Calu3 (cell line): ENCODE measurements around the gene CDH4. TPM values are rescaled to one million over a fixed set of nuclear protein-coding genes. Genes with fewer than 3 reads are reported as not detected.

Experiments used
- BruUV-seq: library from RNA; stranded (reverse); fragments of 400-500 nt; replicated peaks from 2 replicates; lab custom pipeline; 2021; lab: Mats Ljungman, UMichigan
- CTCF ChIA-PET: fragments of 300-600 bp; sonication (Branson Sonifier 250); formaldehyde crosslinking; loops from one replicate; lab custom pipeline; 2022; ENCODE audit warnings: antibody characterized with exemption; lab: Charles Lee
- DNase-seq: peaks from one replicate; pipeline ENCODE4 v3.0.0; 2022
- H3K27ac Mint-ChIP-seq: one replicate; pipeline ENCODE4 v1.8.0; 2022; ENCODE audit warnings: mixed read lengths; ENCODE audit not compliant: unreplicated experiment
- H3K27me3 Mint-ChIP-seq: one replicate; pipeline ENCODE4 v1.8.0; 2022; ENCODE audit warnings: mixed read lengths; ENCODE audit not compliant: unreplicated experiment
- H3K36me3 Mint-ChIP-seq: one replicate; pipeline ENCODE4 v1.8.0; 2022; ENCODE audit warnings: mild to moderate bottlenecking, moderate library complexity, mixed read lengths; ENCODE audit not compliant: insufficient read depth, unreplicated experiment
- H3K4me1 Mint-ChIP-seq: one replicate; pipeline ENCODE4 v1.8.0; 2022; ENCODE audit warnings: mild to moderate bottlenecking, low read depth, mixed read lengths; ENCODE audit not compliant: unreplicated experiment
- H3K4me3 Mint-ChIP-seq: one replicate; pipeline ENCODE4 v1.8.0; 2022; ENCODE audit warnings: mild to moderate bottlenecking, low read depth, moderate library complexity, mixed read lengths; ENCODE audit not compliant: unreplicated experiment
- H3K9me3 Mint-ChIP-seq: one replicate; pipeline ENCODE4 v1.8.0; 2022; ENCODE audit warnings: low read depth, mixed read lengths; ENCODE audit not compliant: unreplicated experiment
- CTCF ChIP-seq: fragments of 200-600 bp; IDR thresholded peaks from one replicate; pipeline ENCODE4 v1.8.0; 2022; ENCODE audit warnings: antibody characterized with exemption; ENCODE audit not compliant: unreplicated experiment
- intact Hi-C: fragments of 100-400 bp; cut with micrococcal nuclease; formaldehyde crosslinking; loops from one replicate; pipeline ENCODE4 v1.10.0; 2022; ENCODE audit not compliant: unreplicated experiment
- total RNA-seq: library from RNA; stranded (reverse); gene quantifications from 2 replicates; pipeline ENCODE4 v1.2.3, GENCODE V29; 2022

Gene CDH4
- total RNA-seq, 1 experiment from 2014 or later, result not detected

GRCh38 chr20:61777773-61778494 is 525.9 kb downstream of the CDH4 start:
- TF ChIP-seq CTCF, result no peak
- Mint-ChIP-seq H3K27ac (no peak overlapping the region), H3K4me3 (no peak overlapping the region), H3K27me3 (peaks cover 92% of the 10 kb centered on the region), H3K36me3 (no peaks in the 10 kb centered on the region), H3K9me3 (no peaks in the 10 kb centered on the region), H3K4me1 (no peaks in the 10 kb centered on the region)
- CTCF ChIA-PET, result no interaction called here
- BruUV-seq, result no TSS peak
- no peak for DNase-seq
- intact Hi-C loops, result no loop called here

GRCh38 chr20:61778495-61778863 is 526.4 kb downstream of the CDH4 start:
- Mint-ChIP-seq H3K36me3 (no peaks in the 10 kb centered on the region), H3K4me3 (no peak overlapping the region), H3K9me3 (no peaks in the 10 kb centered on the region), H3K4me1 (no peaks in the 10 kb centered on the region), H3K27me3 (peaks cover 93% of the 10 kb centered on the region), H3K27ac (no peak overlapping the region)
- no peak for TF ChIP-seq CTCF
- no TSS peak for BruUV-seq
- no peak for DNase-seq
- CTCF ChIA-PET, result no interaction called here
- intact Hi-C loops, result no loop called here

DNA sequence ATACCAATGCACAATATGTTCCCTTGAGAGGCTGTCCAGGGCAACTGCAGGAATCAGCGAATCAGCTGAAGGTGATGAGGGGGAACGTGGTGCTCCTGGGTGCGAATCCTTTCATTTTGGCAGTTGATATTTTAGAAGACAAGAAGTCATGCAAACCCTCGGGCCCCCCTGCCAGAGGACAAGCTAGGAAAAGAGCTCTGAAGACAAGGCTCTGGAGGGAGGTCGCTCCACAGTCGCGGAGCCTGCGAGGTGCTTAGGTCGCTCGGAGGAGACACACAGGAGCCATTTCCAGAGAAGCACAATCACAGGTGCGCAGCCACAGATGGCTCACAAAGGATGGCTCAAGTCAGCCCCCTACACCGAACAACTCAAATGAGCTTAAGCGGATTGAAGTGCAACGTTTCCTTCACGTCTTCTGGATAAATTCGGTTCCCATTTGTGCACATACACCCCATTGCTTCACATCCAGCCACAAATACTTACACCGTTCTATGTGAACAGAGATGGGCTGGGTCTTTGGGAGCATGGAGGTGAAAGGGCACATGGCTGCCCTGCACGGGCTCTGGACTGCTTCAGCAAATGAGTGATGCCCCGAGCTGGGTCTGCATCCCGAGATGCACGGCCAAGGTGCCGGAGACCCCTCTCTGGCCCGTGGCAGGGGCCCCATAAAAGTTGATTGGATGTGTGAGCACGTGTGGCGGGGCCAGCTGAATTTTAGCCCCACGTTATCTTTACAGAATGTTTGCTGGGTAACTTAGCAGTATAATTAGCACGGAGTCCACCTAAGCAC is 527.3 kb downstream of the CDH4 start:
- no peak for DNase-seq
- CTCF ChIA-PET, result no interaction called here
- no peaks in the 10 kb centered on the region for H3K36me3 Mint-ChIP-seq
- H3K27ac Mint-ChIP-seq, result no peak overlapping the region
- no peak for TF ChIP-seq CTCF
- peaks cover 91% of the 10 kb centered on the region for H3K27me3 Mint-ChIP-seq
- no peak overlapping the region for H3K4me3 Mint-ChIP-seq
- no peaks in the 10 kb centered on the region for H3K4me1 Mint-ChIP-seq
- H3K9me3 Mint-ChIP-seq, result no peaks in the 10 kb centered on the region
- intact Hi-C loops, result no loop called here
- no TSS peak for BruUV-seq

GRCh38 chr20:61780066-61780465 is 528.0 kb downstream of the CDH4 start:
- no peak for DNase-seq
- BruUV-seq, result no TSS peak
- intact Hi-C loops, result no loop called here
- CTCF ChIA-PET, result no interaction called here
- H3K4me1 Mint-ChIP-seq, result no peaks in the 10 kb centered on the region
- TF ChIP-seq CTCF, result no peak
- no peak overlapping the region for H3K4me3 Mint-ChIP-seq
- H3K9me3 Mint-ChIP-seq, result no peaks in the 10 kb centered on the region
- no peak overlapping the region for H3K27ac Mint-ChIP-seq
- H3K27me3 Mint-ChIP-seq, result peaks cover 90% of the 10 kb centered on the region
- peaks cover 2% of the 10 kb centered on the region for H3K36me3 Mint-ChIP-seq
